HG03103 (cell line): ENCODE data around the gene IFT43.
"Not testable (repeated sequence)": the region's sequence is repeated elsewhere in the genome, so short reads cannot be mapped to it uniquely, and the experiment has no call there.

ENCODE experiments used
- ATAC-seq: cut with Tn5 transposase; IDR thresholded peaks from one replicate; pipeline ENCODE4 v1.9.1; 2021; ENCODE audit warnings: low read depth; ENCODE audit not compliant: unreplicated experiment

The IFT43 gene

GRCh38 chr14:76009627-76010026 is 24.1 kb downstream of the IFT43 start:
- not testable (repeated sequence) for ATAC-seq

DNA sequence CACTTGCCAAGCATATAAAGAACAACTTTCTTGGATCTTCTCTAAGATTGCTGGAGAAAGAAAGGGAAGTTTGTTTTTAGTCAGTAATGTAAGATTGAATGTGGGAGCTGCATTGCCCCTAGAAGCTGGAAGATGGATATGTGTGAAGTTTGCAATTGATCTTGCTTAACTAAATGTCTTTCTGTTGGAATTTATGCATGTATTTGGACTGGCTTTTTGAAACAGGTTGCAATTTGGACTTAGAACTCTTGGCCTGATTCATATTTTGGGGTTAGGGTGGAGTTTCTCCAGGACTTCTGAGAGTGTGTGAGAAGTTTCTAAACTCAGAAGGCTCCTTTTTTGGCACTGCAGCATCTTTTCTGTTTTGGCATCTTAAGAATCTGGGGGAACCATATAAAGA is 26.4 kb downstream of the IFT43 start:
- ATAC-seq: no peak

DNA sequence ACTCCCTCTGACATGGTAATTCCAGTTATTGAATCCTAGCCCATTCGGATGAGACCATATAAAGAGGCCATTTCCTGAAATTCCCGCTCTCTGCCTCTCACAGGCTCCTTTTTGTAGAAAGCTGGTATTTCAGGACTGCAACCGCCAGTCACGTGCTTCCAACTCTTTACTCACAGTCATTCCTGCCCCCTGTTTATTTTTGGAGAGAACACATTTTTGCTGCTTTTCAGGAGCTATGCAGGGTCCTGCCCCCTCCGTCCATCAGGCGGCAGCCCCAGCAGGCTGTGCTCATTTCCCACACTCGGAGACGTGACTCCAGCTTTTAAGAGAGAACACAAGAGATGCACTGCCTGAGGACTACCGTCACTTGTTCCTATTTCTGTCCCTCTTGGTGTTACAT is 26.8 kb downstream of the IFT43 start:
- no peak for ATAC-seq

- no peak for ATAC-seq
These were observed 29.6 kb downstream of the IFT43 start for GRCh38 chr14:76015191-76015590.

DNA sequence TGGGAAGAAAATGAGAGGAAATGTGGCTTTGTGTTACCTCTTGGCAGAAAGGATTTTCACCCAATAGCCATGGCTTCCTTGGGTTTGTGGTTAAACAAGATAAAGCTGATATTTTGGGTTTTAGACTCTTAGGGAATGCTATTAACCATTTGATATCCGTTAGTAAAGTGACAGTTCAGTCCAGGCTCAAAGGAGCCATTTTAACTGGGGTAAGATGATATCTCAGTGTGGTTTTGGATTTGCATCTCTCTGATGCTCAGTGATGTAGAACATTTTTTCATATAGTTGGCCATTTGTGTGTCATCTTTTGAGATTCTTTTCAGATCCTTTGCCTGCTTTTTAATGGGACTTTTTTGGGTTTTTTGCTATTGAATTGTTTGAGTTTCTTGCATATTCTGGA is 30.1 kb downstream of the IFT43 start:
- no peak for ATAC-seq

GRCh38 chr14:76019676-76020075 is 34.1 kb downstream of the IFT43 start:
- ATAC-seq: no peak

- no peak for ATAC-seq
These were observed 37.4 kb downstream of the IFT43 start for GRCh38 chr14:76022991-76023390.

DNA sequence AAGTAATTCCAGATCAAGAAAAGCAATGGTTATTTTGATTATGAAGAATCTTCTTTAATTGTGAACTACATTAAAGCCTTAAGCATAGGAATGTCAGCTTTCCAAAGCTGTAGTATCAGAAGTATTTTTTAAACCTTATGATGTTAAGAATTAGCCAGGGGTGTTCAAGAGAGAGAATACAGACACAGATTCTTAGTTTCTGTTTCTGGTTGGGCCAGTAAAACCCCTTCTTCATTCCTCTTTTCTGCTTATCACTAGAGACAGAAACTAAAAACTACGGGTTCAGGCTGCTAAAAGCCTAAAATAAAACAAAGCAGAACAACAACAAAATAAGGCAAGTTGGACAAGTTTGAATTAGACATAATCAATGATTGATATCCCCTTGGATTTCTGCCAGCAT is 38.2 kb downstream of the IFT43 start:
- no peak for ATAC-seq

- ATAC-seq: no peak
These were observed 38.8 kb downstream of the IFT43 start for GRCh38 chr14:76024211-76024907.

GRCh38 chr14:76034566-76034965 is 49.0 kb downstream of the IFT43 start:
- ATAC-seq: no peak

DNA sequence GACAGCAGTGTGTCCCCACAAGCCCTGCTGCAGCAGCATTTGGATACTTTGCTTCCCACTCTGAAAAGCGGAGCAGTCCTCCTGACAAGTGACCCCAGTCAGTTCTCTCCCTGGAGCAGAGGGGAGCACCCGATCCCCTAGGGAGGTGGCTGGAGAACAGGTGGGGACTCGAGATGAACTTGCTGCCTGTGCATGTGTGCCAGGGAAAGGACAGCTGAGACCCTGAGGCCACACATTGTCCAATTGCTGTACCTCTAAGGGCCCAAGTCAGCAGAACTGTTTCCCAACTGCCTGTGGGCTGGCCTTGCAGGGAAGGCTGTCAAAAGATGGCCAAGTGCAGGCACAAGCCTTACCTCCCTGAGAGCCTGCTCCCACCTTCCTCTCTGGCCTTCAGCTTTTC is 55.1 kb downstream of the IFT43 start:
- ATAC-seq: no peak

DNA sequence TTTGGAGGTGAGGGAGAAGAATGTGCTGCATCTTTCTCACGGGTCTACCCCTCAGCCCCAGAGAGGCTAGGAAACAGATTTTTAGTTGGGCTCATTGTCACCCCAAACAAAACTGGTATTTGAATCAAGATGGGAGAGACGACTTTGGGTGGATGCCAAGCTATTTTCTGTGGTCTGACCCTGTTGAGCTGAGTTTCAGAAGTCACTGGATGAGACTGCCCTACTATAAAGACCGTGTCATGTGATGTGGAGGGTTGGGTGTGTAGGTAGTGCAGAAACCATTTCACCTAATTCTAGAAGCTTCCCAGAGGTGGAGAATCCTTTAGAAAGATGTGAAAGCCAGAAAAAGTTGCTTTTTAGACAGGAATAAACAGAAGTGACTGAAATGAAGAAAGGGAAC is 60.2 kb downstream of the IFT43 start:
- no peak for ATAC-seq

DNA sequence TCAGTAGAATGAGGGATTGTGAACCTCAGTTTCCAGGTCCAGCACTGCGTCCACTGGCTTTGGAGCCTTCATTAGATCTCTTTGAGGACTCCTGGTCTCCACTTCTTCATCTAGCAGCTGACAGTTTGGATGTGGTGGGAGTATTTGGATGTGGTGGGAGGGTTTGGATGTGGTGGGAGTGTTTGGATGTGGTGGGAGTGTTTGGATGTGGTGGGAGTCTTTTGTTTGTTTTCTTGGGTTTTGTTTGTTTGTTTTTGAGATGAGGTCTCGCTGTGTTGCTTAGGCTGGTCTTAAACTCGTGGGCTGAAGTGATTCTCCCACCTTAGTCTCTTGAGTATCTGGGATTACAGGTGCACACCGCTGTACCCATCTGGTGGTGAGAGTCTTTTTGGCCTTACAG is 64.7 kb downstream of the IFT43 start:
- ATAC-seq: no peak

GRCh38 chr14:76050797-76051392 is 65.3 kb downstream of the IFT43 start:
- ATAC-seq: no peak

- ATAC-seq: no peak
These were observed 66.3 kb downstream of the IFT43 start for GRCh38 chr14:76051717-76052465.

- no peak for ATAC-seq
These were observed 68.2 kb downstream of the IFT43 start for GRCh38 chr14:76053572-76054355.

GRCh38 chr14:76055330-76055729 is 69.8 kb downstream of the IFT43 start:
- ATAC-seq: no peak

DNA sequence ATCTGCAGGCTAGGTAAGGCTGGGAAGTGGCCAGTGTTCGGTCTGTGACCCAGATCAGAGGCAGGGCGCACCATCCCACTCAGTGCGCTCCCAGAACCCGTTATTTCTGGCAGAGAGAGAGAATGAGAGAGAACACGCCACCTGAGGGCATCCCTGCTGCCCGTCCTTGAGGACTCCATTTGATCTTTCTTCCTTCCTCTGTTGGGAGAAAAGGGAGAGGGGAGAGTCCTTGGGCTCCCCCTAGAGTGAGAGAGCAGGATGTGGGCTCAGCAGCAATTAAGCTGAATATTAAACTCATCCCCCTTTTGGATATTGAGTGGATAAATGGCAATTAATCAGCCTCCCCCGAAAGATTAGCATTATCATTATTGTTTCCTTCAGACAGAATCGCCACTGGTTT is 70.6 kb downstream of the IFT43 start:
- no peak for ATAC-seq

DNA sequence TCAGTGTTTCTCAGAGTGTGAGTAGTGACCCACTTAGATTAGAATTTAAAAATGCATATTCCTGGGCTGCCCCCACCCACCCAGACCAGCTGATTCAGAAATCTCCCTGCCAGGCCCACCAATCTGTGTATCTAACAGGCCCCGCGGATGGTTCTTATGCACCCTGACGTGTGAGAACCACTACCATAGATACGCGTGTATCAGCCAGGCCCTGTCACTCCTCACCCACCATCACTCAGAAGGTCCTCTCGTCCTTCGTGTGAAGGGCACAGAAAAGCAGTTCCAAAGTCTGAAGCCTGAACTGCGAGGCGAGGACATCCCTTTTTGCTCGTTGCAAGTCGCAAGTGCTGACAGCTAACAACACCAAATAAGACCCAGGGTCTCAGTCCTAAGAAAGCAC is 72.4 kb downstream of the IFT43 start:
- ATAC-seq: no peak

GRCh38 chr14:76063327-76063726 is 77.8 kb downstream of the IFT43 start:
- ATAC-seq: no peak

DNA sequence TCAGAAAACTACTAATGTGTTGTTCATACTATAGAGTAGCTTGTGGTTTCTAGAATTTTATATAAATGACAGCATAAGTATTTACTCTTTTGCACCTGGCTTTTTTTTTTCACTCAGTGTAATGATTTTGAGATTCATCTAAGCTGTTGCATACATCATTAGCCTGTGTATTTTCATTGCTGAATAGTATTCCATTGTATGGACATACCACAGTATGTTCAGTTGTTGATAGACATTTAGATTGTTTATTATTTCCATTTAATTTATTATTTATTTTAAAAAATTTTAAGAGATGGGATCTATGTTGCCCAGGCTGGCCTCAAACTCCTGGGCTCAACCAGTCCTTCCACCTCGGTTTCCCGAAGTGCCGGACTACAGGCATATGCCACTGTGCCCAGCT is 80.0 kb downstream of the IFT43 start:
- ATAC-seq: no peak
